ENCODE results near the gene CDH13. TPM values are rescaled to one million over a fixed set of nuclear protein-coding genes. Genes with fewer than 3 reads are reported as not detected.

CDH13 gene
- total and polyA plus RNA-seq, 2 experiments from 2014 or later = 1.6 to 4.4 TPM

DNA sequence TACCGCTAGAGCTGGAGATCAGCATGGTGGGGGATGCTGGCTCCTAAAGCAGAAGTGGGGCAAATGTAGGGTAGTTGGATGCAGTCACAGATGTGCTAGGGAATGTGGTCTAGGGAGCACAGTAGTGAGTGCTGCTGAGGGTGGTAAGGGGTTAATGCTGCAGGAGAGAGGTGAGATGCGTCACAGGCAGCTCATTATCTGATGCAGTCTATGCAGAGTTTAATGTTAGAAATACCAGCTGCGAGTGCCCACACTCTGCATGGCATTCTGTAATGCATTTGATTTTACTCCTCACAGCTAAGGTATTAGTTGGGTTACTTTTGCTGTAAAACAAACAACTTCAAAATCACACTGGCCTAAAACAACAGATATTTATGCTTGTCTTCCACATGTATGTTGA, 689.7 kb downstream of the CDH13 start:
- no peak for DNase-seq (ENCODE audit: low spot score)
- no peaks in the 10 kb centered on the region for H3K4me1 ChIP-seq (ENCODE audit: insufficient read depth)
- Mint-ChIP-seq H3K36me3 (ENCODE audit: low read depth) (no peaks in the 10 kb centered on the region), H3K27me3 (ENCODE audit: insufficient read depth, low read depth, poor library complexity) (no peaks in the 10 kb centered on the region), H3K4me3 (no peak overlapping the region), H3K4me1 (0 out of 3 replicates have a peak, but pooled peaks cover 4% of the 10 kb centered on the region), H3K27ac (no peak overlapping the region), H3K9me3 (no peaks in the 10 kb centered on the region)
- H4K20me1 ChIP-seq (replicated peaks; ENCODE audit: insufficient read depth) = no peaks in the 10 kb centered on the region
- H3K27ac ChIP-seq (ENCODE audit: low read depth) = no peak overlapping the region
- no peak overlapping the region for H2AFZ ChIP-seq
- no peaks in the 10 kb centered on the region for H3K79me2 ChIP-seq (replicated peaks; ENCODE audit: insufficient read depth)
- no peaks in the 10 kb centered on the region for H3K9me2 ChIP-seq (ENCODE audit: insufficient read depth)
- H3K4me2 ChIP-seq = no peak overlapping the region
- TF ChIP-seq REST (IDR thresholded peaks at IDR 0.05; ENCODE audit: unreplicated experiment) = no peak
- no peak for TF ChIP-seq CREB1 (CRISPR knock-in tag; IDR thresholded peaks at IDR 0.05; ENCODE audit: low read depth)
- TF ChIP-seq POLR2AphosphoS5 (IDR thresholded peaks at IDR 0.05; ENCODE audit: low read depth) = no peak
- TF ChIP-seq, protein P1, sequence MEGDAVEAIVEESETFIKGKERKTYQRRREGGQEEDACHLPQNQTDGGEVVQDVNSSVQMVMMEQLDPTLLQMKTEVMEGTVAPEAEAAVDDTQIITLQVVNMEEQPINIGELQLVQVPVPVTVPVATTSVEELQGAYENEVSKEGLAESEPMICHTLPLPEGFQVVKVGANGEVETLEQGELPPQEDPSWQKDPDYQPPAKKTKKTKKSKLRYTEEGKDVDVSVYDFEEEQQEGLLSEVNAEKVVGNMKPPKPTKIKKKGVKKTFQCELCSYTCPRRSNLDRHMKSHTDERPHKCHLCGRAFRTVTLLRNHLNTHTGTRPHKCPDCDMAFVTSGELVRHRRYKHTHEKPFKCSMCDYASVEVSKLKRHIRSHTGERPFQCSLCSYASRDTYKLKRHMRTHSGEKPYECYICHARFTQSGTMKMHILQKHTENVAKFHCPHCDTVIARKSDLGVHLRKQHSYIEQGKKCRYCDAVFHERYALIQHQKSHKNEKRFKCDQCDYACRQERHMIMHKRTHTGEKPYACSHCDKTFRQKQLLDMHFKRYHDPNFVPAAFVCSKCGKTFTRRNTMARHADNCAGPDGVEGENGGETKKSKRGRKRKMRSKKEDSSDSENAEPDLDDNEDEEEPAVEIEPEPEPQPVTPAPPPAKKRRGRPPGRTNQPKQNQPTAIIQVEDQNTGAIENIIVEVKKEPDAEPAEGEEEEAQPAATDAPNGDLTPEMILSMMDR (conservative IDR thresholded peaks at IDR 0.05; ENCODE audit: low read depth in 2 of 2) = no peak
- no peak for TF ChIP-seq JUNB (IDR thresholded peaks at IDR 0.05; ENCODE audit: unreplicated experiment)
- TF ChIP-seq STAT1 (IDR thresholded peaks at IDR 0.05; ENCODE audit: unreplicated experiment) = no peak
- no peak for TF ChIP-seq ZNF462 (CRISPR knock-in tag; IDR thresholded peaks at IDR 0.05)
- no peak for TF ChIP-seq EZH2 (IDR thresholded peaks at IDR 0.05; ENCODE audit: low read depth, unreplicated experiment)
- TF ChIP-seq ZNF114 (CRISPR knock-in tag; IDR thresholded peaks at IDR 0.05) = no peak
- no peak for TF ChIP-seq NANOG (IDR thresholded peaks at IDR 0.05; ENCODE audit: borderline replicate concordance)
- TF ChIP-seq, protein P2, sequence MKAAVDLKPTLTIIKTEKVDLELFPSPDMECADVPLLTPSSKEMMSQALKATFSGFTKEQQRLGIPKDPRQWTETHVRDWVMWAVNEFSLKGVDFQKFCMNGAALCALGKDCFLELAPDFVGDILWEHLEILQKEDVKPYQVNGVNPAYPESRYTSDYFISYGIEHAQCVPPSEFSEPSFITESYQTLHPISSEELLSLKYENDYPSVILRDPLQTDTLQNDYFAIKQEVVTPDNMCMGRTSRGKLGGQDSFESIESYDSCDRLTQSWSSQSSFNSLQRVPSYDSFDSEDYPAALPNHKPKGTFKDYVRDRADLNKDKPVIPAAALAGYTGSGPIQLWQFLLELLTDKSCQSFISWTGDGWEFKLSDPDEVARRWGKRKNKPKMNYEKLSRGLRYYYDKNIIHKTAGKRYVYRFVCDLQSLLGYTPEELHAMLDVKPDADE (IDR thresholded peaks at IDR 0.05) = no peak
- TF ChIP-seq ZNF331 (CRISPR knock-in tag; IDR thresholded peaks at IDR 0.05; ENCODE audit: low read depth) = no peak
- no peaks in the 10 kb centered on the region for H3K27me3 ChIP-seq (ENCODE audit: insufficient read depth)
- H3K4me3 ChIP-seq = no peak overlapping the region
- no peaks in the 10 kb centered on the region for H3F3A ChIP-seq (replicated peaks; ENCODE audit: low read depth)
- H3K36me3 ChIP-seq (ENCODE audit: insufficient read depth) = no peaks in the 10 kb centered on the region
- ATAC-seq = no peak

Measured in GM23338 (cell line).